Neural cell (in vitro differentiated cells): ENCODE results near the gene ITGA1. TPM values are rescaled to one million over a fixed set of nuclear protein-coding genes. Genes with fewer than 3 reads are reported as not detected.
A peak's percentile ranks its signal among the peaks of the same experiment; 100 is the strongest.

ENCODE experiments used
- H2AFZ ChIP-seq: fragments of 200-600, 300-800 bp; sonication (generic), shearing (Covaris generic); 2 replicates; pipeline ENCODE4 v1.6.0; 2014; ENCODE audit warnings: low read depth, mild to moderate bottlenecking, antibody characterized with exemption, low read length, moderate library complexity
- H3F3A ChIP-seq: fragments of 200-600 bp; shearing (Covaris generic); 2 replicates; pipeline ENCODE4 v1.6.1; 2016; ENCODE audit warnings: mild to moderate bottlenecking, moderate library complexity, mixed read lengths, antibody characterized with exemption, low read length; ENCODE audit not compliant: insufficient read depth, poor library complexity, severe bottlenecking
- H3K27ac ChIP-seq: fragments of 200-600, 300-800 bp; sonication (generic), shearing (Covaris generic); 2 replicates; pipeline ENCODE4 v1.5.1; 2014; ENCODE audit warnings: mild to moderate bottlenecking, low read length, moderate library complexity
- H3K27me3 ChIP-seq: fragments of 300-800, 200-600 bp; sonication (generic), shearing (Covaris generic); 2 replicates; pipeline ENCODE4 v1.6.0; 2014; ENCODE audit warnings: mild to moderate bottlenecking, low read depth, low read length, moderate library complexity; ENCODE audit not compliant: insufficient read depth
- H3K36me3 ChIP-seq: fragments of 300-800, 200-600 bp; sonication (generic), shearing (Covaris generic); 2 replicates; pipeline ENCODE4 v1.5.1; 2014; ENCODE audit warnings: mild to moderate bottlenecking, antibody characterized with exemption, low read length, moderate library complexity; ENCODE audit not compliant: insufficient read depth
- H3K4me2 ChIP-seq: fragments of 300-800, 200-600 bp; sonication (generic), shearing (Covaris generic); 2 replicates; pipeline ENCODE4 v1.6.0; 2014; ENCODE audit warnings: mild to moderate bottlenecking, low read length
- H3K4me3 ChIP-seq: fragments of 300-800, 200-600 bp; sonication (generic), shearing (Covaris generic); 2 replicates; pipeline ENCODE4 v1.5.1; 2014; ENCODE audit warnings: mild to moderate bottlenecking, low read length, moderate library complexity
- H3K79me2 ChIP-seq: fragments of 200-600 bp; shearing (Covaris generic); replicated peaks from 2 replicates; pipeline ENCODE4 v1.6.0; 2014; ENCODE audit warnings: mild to moderate bottlenecking, low read length, moderate library complexity; ENCODE audit not compliant: insufficient read depth
- H3K9ac ChIP-seq: fragments of 300-800, 200-600 bp; sonication (generic), shearing (Covaris generic); 2 replicates; pipeline ENCODE4 v1.6.1; 2016; ENCODE audit warnings: mild to moderate bottlenecking, low read length, mixed read lengths
- H3K9me2 ChIP-seq: fragments of 200-600 bp; shearing (Covaris generic); 2 replicates; pipeline ENCODE4 v1.6.1; 2016; ENCODE audit warnings: mild to moderate bottlenecking, low read length, mixed read lengths; ENCODE audit not compliant: insufficient read depth
- H3K9me3 ChIP-seq: fragments of 200-600, 300-800 bp; sonication (generic), shearing (Covaris generic); 2 replicates; pipeline ENCODE4 v1.6.1; 2016; ENCODE audit warnings: mild to moderate bottlenecking, mixed run types, low read length, moderate library complexity, mixed read lengths
- H4K20me1 ChIP-seq: fragments of 200-600 bp; shearing (Covaris generic); 2 replicates; pipeline ENCODE4 v1.6.1; 2016; ENCODE audit warnings: mild to moderate bottlenecking, mixed run types; ENCODE audit not compliant: insufficient read depth
- EP300 ChIP-seq: fragments of 450-650 bp; conservative IDR thresholded peaks from 2 replicates; pipeline ENCODE4 v1.6.1; 2014; ENCODE audit warnings: antibody characterized with exemption, mild to moderate bottlenecking, moderate library complexity; ENCODE audit not compliant: poor library complexity, severe bottlenecking
- EZH2 ChIP-seq: fragments of 200-600, 300-800 bp; shearing (Covaris generic), sonication (generic); IDR thresholded peaks from 2 replicates; pipeline ENCODE4 v1.6.1; 2014; ENCODE audit warnings: antibody characterized with exemption, low read length, borderline replicate concordance, mild to moderate bottlenecking; ENCODE audit not compliant: insufficient read depth, poor library complexity, severe bottlenecking
- MXI1 ChIP-seq: fragments of 450-650 bp; conservative IDR thresholded peaks from 2 replicates; pipeline ENCODE4 v1.6.1; 2014; ENCODE audit warnings: antibody characterized with exemption, mild to moderate bottlenecking; ENCODE audit not compliant: poor library complexity, severe bottlenecking
- POLR2AphosphoS5 ChIP-seq: IDR thresholded peaks from 2 replicates; pipeline ENCODE4 v1.6.1; 2012
- RAD21 ChIP-seq: fragments of 450-650 bp; conservative IDR thresholded peaks from 2 replicates; pipeline ENCODE4 v1.6.1; 2014; ENCODE audit warnings: antibody characterized with exemption, mild to moderate bottlenecking, moderate library complexity
- SMC3 ChIP-seq: fragments of 450-650 bp; conservative IDR thresholded peaks from 2 replicates; pipeline ENCODE4 v1.6.1; 2014; ENCODE audit warnings: antibody characterized with exemption, mild to moderate bottlenecking, moderate library complexity; ENCODE audit not compliant: poor library complexity
- TAF1 ChIP-seq: IDR thresholded peaks from 2 replicates; pipeline ENCODE4 v1.6.1; 2012; ENCODE audit warnings: low read depth
- polyA minus RNA-seq: library from RNA; depleted of rRNA, polyadenylated mRNA; stranded (reverse); fragments of >200 nt; gene quantifications from 2 replicates; pipeline ENCODE4 v1.2.3, GENCODE V29; 2014
- polyA plus RNA-seq: library from polyadenylated mRNA; depleted of rRNA; stranded (reverse); fragments of >200 nt; gene quantifications from 2 replicates; pipeline ENCODE4 v1.2.3, GENCODE V29; 2014
- TF ChIP-seq, protein P1 (sequence below): IDR thresholded peaks from 2 replicates; pipeline ENCODE4 v1.6.1; 2012; ENCODE audit warnings: borderline replicate concordance
- TF ChIP-seq, protein P2 (sequence below): fragments of 450-650 bp; IDR thresholded peaks from 2 replicates; pipeline ENCODE4 v1.5.1; 2014; ENCODE audit warnings: antibody characterized with exemption, mild to moderate bottlenecking, moderate library complexity; ENCODE audit not compliant: poor library complexity, severe bottlenecking

Gene ITGA1
- polyA plus RNA-seq: 0.10 and 0.15 TPM in 2 replicates
- 0.23 and 0.24 TPM in 2 replicates for polyA minus RNA-seq

DNA sequence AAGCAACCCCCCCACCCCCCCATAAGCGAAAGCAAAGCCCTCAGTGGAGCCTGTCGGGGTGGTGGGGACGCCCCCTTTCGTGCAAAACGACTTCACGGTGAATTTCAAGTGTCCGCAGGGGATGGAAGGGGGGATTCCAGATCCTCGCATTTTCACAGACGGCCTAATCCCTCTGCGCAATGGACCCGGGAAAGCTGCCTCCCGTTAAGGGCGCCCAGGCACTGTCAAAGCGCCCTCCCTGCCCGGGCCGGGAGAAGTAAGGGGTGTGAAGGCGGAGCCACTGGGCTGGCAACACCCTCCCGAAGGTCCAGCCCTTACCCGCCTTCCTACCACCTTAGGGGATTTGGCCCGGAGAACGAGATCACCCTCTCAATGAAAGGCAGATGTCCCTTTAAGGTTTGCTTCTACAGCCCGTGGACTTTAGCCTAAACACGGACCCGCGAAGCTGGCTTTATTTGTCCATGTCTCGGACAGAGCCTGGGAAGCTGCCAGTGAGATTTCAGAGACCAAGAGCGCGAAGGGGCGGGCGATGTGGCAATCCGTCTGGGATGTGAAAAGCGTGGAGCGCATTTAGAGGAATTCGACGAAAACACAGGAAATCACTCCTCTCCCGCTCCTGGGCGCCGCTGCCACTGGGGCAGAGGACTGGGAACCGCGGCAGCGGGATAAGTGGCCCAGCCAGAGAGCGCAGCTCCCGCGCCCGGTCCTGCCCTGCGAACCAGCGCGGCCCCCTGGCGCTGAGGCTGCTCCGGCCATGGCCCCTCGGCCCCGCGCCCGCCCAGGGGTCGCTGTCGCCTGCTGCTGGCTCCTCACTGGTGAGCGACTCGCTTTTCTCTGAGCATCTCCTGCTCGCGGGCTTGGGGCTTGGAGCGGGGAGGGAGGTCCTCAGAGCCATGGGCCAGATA lies at the start of gene ITGA1, which contains the start of gene PELO:
ITGA1 (plus strand) TSS at position 317 of the 905 bp plus-strand sequence; CDS start at position 755, 438 bp downstream.
PELO (plus strand) TSS at position 317 of the 905 bp plus-strand sequence. CDS start 12,479 bp downstream, outside the sequence.
- Histone ChIP-seq H3F3A (no peaks in the 10 kb centered on the region), H3K9ac (no peak within 1 kb of the TSS), H3K4me2 (peak within 1 kb of the TSS; percentile 28), H3K9me3 (no peaks in the 10 kb centered on the region), H3K27me3 (peaks cover 33% of the 10 kb centered on the region), H4K20me1 (no peaks in the 10 kb centered on the region), H3K27ac (no peak within 1 kb of the TSS), H3K79me2 (no peaks in the 10 kb centered on the region), H3K4me3 (peak within 1 kb of the TSS; percentile 69), H3K9me2 (no peaks in the 10 kb centered on the region), H2AFZ (peak within 1 kb of the TSS; percentile 37), H3K36me3 (no peaks in the 10 kb centered on the region)
- TF ChIP-seq, protein P1, sequence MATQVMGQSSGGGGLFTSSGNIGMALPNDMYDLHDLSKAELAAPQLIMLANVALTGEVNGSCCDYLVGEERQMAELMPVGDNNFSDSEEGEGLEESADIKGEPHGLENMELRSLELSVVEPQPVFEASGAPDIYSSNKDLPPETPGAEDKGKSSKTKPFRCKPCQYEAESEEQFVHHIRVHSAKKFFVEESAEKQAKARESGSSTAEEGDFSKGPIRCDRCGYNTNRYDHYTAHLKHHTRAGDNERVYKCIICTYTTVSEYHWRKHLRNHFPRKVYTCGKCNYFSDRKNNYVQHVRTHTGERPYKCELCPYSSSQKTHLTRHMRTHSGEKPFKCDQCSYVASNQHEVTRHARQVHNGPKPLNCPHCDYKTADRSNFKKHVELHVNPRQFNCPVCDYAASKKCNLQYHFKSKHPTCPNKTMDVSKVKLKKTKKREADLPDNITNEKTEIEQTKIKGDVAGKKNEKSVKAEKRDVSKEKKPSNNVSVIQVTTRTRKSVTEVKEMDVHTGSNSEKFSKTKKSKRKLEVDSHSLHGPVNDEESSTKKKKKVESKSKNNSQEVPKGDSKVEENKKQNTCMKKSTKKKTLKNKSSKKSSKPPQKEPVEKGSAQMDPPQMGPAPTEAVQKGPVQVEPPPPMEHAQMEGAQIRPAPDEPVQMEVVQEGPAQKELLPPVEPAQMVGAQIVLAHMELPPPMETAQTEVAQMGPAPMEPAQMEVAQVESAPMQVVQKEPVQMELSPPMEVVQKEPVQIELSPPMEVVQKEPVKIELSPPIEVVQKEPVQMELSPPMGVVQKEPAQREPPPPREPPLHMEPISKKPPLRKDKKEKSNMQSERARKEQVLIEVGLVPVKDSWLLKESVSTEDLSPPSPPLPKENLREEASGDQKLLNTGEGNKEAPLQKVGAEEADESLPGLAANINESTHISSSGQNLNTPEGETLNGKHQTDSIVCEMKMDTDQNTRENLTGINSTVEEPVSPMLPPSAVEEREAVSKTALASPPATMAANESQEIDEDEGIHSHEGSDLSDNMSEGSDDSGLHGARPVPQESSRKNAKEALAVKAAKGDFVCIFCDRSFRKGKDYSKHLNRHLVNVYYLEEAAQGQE: no peak
- TF ChIP-seq MXI1: peak; percentile 32
- TF ChIP-seq, protein P2, sequence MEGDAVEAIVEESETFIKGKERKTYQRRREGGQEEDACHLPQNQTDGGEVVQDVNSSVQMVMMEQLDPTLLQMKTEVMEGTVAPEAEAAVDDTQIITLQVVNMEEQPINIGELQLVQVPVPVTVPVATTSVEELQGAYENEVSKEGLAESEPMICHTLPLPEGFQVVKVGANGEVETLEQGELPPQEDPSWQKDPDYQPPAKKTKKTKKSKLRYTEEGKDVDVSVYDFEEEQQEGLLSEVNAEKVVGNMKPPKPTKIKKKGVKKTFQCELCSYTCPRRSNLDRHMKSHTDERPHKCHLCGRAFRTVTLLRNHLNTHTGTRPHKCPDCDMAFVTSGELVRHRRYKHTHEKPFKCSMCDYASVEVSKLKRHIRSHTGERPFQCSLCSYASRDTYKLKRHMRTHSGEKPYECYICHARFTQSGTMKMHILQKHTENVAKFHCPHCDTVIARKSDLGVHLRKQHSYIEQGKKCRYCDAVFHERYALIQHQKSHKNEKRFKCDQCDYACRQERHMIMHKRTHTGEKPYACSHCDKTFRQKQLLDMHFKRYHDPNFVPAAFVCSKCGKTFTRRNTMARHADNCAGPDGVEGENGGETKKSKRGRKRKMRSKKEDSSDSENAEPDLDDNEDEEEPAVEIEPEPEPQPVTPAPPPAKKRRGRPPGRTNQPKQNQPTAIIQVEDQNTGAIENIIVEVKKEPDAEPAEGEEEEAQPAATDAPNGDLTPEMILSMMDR: peak; percentile 58
- TF ChIP-seq SMC3: peak; percentile 42
- TF ChIP-seq POLR2AphosphoS5: peak; percentile 7

DNA sequence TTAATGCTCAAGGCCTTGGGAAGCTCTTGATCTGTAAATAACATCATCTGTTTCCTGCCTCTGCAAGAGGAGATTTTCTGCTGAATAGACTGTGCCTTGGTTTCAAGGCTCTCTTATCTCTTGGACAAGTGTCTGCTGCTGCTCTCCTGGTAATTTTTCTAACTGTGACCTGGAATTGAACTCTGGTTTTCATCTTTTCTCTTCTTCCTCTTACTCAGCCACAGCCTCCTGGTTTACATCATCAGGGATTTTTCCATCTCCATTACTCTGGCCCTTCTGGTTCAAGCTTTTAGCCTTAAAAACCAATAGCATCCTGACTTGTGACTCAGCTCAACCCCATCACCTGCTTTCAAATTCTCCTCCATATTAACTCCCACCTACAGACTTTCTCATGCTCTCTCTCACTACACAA lies 49.6 kb upstream of the ITGA1 start:
- no peaks in the 10 kb centered on the region for H3K79me2 ChIP-seq
- H3F3A ChIP-seq: no peaks in the 10 kb centered on the region
- H3K27ac ChIP-seq: no peak overlapping the region
- no peak overlapping the region for H3K4me2 ChIP-seq
- H4K20me1 ChIP-seq: no peaks in the 10 kb centered on the region
- no peak overlapping the region for H2AFZ ChIP-seq
- no peaks in the 10 kb centered on the region for H3K9me3 ChIP-seq
- no peak for TF ChIP-seq EZH2
- no peak for TF ChIP-seq POLR2AphosphoS5
- TF ChIP-seq TAF1: no peak
- TF ChIP-seq EP300: no peak
- no peak for TF ChIP-seq SMC3
- TF ChIP-seq MXI1: no peak
- TF ChIP-seq, protein P1: no peak
- TF ChIP-seq, protein P2: no peak
- TF ChIP-seq RAD21: no peak
- H3K27me3 ChIP-seq: no peaks in the 10 kb centered on the region
- H3K9me2 ChIP-seq: no peaks in the 10 kb centered on the region
- no peaks in the 10 kb centered on the region for H3K36me3 ChIP-seq
- H3K9ac ChIP-seq: no peak overlapping the region
- H3K4me3 ChIP-seq: no peak overlapping the region
